CD1c-positive myeloid dendritic cell (primary cell): ENCODE data around the gene WDR70.
"Not testable (repeated sequence)": the region's sequence is repeated elsewhere in the genome, so short reads cannot be mapped to it uniquely, and the experiment has no call there.

Source experiments
- DNase-seq: peaks from one replicate; pipeline ENCODE4 v3.0.0-alpha.2; 2016; ENCODE audit errors: extremely low spot score

WDR70 gene

DNA sequence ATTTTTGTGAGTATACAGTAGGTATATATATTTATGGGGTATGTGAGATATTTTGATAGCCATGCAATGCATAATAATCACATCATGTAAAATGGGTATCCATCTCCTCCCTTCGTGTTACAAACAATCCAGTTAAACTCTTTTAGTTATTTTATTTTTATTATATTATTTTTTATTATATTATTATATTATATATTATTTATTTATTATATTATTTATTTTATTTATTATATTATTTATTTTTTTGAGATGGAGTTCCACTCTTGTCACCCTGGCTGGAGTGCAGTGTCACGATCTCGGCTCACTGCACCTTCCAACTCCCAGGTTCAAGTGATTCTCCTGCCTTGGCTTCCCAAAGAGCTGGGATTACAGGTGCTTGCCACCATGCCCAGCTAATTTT is 138.6 kb downstream of the WDR70 start:
- no peak for DNase-seq

DNA sequence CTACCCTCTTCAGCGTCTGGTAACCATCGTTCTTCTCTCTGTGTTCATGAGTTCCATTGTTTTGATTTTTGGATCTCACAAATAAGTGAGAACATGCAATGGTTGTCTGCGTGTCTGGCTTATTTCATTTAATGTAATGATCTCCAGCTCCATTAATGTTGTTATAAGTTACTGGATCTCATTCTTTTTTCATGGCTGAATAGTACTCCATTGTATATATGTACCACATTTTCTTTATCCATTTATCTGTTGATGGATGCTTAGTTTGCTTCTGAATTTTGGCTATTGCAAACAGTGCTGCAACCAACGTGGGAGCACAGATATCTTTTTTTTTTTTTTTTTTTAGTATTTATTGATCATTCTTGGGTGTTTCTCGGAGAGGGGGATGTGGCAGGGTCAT is 139.2 kb downstream of the WDR70 start:
- DNase-seq = not testable (repeated sequence)

DNA sequence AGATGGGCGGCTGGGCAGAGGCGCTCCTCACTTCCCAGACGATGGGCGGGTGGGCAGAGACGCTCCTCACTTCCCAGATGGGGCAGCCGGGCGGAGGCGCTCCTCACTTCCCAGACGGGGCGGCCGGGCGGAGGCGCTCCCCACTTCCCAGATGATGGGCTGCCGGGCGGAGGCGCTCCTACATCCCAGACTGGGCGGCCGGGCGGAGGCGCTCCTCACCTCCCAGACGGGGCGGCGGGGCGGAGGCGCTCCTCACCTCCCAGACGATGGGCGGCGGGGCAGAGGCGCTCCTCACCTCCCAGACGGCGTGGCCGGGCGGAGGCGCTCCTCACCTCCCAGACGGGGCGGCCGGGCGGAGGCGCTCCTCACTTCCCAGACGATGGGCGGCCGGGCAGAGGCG is 140.2 kb downstream of the WDR70 start:
- DNase-seq = no peak

DNA sequence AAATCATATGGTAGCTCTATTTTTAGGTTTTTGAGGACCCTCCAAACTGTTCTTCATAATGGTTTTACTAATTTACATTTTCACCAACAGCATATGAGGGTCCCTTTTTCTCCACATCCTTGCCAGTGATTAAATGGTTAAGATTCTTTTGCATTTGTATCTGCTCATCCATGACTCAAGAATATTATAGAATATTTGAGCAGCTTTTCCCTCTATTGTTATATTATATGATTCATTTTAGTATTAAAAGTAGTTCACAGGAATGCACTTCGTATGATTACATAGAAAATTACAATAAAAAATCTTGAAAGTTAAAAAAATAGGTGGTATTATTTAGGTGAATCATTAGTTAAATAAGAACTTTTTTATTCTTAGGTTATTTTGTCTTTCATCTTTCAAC is 140.7 kb downstream of the WDR70 start:
- no peak for DNase-seq

DNA sequence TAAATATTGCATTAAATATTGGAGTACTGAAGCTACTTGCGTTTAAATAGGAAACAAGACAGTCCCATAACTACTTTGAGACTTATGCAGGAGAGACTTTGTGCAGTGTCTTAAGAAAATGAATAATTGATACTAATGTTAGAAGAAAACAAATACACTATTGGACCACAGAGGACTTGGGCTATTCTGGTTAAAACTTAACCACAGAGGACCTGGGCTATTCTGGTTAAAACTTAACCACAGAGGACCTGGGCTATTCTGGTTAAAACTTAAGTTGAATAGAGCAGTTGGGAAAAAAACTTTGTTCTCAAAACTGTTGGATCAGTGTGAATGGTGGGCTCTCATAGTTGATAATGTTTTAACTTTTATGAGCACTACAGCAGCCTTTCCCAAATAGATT is 141.7 kb downstream of the WDR70 start:
- DNase-seq = no peak

DNA sequence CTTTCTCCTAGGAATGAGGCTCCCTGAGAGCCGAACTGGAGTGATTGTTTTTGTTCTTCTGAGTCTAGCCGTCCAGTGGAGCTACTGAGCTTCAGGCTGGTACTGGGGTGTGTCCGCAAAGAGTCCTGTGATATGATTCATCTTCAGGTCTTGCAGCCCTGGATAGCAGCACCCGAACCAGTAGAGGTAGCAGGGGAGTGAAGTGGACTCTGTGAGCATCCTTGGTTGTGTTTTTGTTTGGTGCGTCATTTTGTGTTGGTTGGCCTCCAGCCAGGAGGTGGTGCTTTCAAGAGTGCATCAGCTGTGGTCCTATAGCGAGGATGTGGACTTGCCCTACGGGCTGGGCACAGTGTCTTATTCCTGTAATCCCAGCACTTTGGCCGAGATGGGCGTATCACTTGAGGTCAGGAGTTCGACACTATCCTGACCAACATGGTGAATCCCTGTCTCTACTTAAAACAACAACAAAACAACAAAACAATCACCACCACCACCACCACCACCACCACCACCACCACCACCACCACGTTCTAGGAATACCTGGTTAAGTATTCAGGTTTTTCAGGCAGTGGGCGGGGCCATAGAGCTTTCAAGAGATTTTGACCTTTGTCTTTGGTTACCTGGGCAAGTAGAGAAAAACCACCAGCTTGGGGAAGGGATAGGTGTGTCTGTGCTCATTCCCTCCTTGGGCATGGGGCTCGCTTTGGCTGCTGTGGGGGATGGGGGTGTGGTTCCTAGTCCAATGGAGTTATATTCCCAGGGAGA is 154.0 kb downstream of the WDR70 start:
- DNase-seq = no peak

DNA sequence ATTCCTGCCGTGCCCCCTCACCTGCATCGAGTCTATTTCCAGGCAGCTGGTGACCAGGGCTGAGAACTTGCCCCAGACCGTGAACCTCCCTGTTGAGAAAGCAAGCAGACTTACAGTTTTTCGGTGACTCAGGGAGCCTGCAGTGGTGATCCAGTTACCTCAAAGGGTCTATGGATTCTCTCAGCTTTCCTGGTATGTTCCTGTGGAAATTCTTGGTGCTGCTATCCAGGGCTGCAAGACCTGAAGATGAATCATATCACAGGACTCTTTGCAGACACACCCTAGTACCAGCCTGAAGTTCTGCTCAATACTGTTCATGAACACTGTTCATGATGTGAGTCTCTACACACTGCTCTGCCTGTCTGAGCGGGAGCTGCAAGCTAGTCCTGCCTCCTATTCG is 154.7 kb downstream of the WDR70 start:
- DNase-seq = no peak

DNA sequence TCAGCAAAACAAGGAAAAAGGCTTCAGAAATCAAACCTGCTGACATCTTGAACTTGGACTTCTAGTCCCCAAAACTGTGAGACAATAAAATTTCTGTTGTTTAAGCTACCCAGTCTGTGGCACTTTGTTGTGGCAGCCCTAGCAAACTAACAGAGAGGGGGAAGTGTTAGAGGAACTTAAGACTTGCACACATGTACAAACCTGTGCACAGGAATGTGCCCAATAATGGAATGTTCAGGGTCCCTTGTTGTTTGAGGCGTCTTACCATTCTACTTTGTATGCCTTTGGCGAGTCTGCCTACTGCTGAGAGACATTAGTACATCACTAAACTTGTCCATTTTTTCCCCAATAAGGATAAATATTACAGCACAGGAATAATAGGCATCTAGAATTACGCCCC is 160.3 kb downstream of the WDR70 start:
- DNase-seq = no peak

DNA sequence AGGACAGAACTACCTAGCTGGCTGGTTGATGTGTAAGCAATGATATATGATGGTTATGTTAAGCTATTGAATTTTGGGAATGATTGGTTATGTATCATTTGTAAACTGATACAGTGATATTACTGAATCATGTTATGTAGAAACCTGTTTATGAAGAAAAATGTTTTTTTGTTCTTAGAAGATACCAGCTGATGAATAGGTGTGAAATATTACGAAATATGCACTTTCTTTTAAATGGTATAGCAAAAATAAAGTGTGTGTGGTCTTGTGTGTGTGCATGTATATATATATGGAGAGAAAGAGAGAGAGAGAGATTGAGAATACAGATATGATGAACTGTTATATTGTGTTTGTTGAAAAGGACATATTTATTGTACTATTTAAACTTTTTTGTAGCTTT is 164.1 kb downstream of the WDR70 start:
- no peak for DNase-seq

DNA sequence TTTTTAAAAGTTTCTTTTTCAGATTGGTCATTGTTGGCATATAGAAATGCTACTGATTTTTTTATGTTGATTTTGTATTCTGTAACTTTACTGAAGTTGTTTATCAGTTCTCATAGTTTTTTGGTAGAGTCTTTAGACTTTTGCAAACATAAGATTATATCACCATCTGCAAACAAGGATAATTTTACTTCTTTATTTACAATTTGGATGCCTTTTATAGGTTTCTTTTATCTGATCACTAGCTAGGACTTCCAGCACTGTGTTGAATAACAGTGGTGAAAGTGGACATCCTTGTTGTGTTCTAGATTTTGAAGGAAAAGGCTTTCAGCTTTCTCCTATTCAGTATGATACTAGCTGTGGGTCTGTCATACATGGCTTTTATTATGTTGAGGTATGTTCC is 170.3 kb downstream of the WDR70 start:
- DNase-seq = no peak

DNA sequence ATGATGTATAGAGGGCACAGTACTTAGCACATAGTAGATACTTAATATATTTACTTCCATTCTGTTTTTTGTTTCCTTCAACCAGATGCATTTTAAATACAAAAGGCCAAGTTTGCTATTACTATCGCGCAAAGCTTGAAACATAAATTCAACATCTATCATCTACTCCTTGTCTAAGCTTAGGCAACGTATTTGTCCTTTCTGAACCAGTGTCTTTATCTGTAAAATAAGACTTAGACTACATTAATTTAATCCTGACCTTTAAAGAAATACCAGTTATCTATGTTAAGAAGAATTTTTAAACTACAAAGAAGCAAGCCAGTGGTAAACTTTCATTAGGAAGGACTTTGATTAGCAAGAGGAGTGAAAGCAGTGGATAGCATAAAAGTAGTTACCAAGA is 173.0 kb downstream of the WDR70 start:
- no peak for DNase-seq

DNA sequence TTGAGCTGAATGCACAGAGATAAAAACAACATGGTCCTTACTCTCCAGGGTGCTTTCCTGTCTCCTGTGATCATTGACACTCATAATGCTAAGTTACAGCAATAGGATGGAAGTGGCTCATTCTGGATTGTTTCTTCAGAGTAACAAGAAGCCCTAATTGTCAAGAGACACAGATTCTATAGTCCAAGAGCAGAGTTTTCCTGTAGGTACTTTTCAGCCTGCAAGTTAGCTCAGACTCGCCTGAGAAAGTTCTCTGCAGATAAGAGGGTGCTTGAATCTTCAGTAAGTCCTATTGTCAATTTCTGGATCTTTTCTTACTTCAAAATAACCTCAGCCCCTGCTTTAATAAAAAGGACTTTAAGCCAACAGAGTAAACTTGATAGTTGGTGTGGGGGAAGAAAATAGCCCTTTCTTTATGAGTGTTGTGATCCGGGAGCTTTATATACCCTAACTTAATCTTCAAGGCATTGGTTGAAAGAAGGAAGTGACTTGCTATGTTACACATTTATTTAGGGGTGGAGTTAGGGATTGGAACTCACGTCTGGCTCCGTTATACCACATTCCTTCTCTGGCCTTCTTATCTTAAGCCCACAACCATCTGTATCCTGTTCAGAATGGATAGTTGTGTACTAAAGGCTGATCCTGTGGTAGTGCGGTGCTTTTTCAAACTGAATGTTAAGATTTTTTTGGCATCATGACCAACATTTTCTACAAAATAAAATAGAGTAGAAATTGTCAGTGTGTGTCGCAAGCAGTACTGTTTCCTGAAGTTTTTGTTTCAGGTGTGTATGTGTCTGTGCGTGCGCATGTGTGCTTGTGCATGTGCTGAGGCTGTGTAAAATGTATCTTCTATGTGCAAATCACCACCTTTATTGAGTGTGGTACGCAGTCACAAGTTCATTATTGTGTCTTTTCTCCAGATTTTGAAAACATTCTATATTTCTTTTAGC is 173.9 kb downstream of the WDR70 start:
- no peak for DNase-seq

DNA sequence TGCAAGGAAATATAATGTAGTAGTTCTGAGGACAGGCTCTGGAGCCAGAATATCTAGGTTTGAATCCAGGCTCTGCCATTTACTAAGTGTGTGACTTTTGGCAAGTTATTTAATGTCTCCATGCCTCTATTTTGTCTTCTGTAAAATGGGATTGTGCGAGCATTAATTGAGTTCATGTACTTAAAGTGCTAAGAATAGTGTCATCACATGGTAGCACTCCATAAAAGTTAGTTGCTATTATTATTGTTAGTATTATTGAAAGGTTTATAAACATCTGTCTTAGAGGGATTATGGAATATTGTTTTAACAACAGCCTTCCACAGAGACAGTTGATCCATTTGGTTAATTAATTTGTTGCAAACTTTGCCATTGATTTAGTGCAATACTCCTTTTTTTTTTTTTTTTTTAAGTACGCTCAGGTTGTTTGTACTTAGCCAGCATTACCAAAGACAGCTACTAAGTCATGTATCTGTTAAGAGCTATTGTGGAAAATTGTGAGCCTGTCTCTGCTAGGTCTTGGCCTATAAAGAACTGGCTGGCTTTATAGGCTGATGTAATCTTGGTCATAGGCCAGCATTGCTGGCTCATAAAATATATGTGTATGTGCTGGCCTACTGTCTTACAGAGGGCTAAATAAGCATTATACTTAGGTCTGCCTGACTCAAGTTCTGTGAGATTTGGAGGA is 174.7 kb downstream of the WDR70 start:
- no peak for DNase-seq

DNA sequence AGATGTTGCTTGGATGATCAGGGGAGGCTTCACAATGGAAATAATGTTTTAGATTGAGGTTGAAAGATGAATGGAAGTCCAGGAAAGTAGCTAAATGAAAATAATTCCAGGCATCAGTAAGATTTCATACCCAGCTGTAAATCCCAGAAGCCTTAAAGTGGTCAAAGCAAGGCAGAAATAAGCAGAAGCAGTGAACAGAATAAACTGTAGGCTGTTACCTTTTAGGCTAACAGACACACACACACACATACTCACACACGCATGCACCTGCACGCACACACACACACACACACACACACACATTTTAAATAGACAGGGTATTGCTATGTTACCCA is 175.3 kb downstream of the WDR70 start:
- no peak for DNase-seq

DNA sequence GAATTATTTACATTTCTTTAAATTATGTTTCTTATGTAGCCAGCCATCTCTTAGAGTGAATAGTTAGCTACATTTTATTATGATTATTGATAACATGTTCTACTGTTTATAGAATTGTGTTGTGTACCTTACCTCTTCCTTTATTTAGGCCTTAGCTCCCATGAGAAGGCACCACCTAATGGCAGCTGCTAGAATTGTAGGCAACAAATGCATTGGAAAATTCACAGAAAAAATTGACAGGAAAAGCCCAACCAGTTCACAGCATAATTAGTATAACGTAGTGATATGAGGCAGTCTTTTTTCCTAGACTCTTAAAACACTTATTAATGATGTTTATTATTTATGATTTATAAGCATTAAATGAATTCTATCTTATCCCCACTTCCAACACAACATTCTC is 175.8 kb downstream of the WDR70 start:
- peak; percentile 5 for DNase-seq

DNA sequence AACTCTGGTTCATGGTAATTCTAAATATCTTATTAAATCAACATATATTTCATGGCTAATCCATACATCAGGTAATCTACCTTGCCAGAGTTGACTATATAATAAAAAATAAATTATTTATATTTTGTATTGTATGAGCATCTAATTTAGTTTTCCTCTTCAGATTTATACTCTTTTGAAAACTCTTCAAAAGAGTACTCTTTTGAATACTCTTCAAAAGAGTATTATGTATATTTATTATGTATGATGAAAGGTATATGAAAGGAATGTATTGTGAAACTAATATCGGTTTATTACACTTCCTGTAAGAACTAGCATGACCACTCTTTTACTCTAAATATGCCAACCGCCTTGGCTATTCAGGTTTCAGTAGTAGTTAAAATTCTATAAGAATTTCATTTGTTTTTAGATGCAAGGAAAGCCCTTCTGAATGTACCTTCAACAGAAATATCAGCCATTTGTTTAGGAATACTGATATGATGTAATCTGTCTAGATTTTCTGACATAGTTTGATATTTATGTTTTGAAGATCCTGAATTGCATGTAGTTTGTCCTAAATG is 178.7 kb downstream of the WDR70 start:
- DNase-seq = no peak

DNA sequence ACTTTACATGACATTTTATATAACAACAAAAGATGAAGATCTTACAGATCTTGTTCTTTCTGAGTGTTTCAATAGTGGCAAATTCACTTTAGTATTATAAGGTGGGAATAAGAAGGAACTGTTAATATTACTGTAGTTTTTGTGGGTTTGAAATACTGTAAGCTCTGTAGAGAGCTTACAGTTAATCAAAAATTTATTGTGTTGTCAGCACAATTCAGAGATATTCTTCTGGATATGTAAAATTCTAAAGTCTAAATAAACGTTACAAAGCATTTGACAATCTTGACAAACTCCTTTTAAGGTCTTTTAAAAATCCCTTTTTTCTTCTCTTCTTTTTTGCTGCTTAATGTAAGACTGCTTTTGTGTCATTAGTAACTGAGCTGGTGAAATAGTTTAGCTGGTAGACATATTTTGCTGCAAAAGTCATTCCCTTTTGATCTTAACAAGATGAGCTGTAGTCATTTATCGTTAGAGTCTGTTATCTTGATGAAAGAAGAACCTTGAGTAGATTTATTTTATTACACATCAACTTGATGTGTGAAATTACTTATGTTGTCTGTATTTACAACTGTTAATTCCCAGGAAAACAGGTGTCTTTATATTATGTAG is 186.0 kb downstream of the WDR70 start:
- DNase-seq = no peak

DNA sequence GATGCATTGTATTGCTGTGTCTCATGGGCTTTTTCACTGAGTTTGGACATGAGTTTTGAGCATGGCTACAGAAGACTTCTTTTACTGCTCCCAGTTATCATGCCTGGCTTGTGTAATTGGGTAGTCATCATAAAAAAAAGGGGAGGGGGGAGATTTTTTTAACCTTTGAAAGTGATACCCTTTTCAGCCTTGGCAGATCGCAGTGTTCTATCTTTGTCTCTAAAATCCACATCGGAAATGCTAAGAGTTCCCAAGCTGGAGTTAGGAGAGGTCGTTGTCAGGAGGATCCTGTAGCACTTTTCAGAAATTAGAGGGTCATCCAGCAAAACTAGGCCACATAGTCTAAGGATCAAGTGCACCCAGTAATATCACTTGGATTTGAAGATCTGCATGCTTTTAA is 188.4 kb downstream of the WDR70 start:
- DNase-seq = no peak

DNA sequence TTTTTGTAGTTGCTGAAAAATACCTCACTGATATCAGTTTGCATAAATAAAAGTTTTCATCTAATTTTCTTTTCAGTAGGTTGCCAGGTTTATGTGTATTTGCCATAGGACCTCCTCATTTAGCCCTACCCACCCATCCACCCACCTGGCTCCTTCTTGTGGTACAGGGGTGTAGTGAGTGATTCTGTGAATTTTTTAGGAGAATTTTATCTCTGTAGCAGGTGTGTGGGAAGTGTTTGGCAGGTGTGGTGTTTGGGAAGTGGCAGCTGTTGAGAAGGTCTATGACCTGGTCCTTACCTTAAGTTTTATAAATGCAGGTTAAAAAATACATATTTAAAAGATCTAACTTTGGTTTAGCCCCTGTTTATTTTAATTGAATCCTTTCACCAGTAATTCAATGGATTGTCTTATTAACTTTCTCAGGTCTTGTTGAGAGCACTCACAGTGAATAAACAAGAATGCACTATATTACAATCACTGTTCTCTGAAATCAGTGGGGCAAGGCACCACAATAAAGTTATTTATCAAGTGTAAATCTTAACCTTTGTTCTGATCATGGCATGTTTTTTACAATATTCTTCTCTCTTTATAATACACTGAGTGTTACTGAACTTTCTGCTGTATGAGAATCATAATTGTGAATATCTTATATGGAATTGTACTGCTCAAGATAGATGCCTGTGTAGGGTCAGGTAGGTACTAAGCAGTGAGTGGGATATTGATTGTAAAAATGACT is 189.1 kb downstream of the WDR70 start:
- DNase-seq = no peak

DNA sequence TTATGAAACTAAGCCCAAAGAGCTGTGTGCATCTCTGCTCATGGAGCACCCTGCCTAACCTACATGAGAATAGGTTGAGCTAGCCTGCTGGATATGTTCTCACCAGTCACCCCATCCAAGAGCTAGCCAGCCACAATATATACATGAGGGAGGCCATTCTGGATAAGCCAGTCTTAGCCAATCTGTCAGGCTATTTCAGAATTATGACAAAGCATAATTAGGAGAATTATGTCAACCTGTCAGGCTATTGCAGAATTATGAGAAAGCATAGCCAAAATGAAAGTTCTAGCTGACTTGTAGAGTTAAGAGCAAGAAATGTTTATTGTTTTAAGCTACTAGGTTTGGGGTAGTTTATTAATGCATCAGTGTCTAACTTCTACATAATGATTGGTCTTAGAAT is 189.8 kb downstream of the WDR70 start:
- DNase-seq = no peak

DNA sequence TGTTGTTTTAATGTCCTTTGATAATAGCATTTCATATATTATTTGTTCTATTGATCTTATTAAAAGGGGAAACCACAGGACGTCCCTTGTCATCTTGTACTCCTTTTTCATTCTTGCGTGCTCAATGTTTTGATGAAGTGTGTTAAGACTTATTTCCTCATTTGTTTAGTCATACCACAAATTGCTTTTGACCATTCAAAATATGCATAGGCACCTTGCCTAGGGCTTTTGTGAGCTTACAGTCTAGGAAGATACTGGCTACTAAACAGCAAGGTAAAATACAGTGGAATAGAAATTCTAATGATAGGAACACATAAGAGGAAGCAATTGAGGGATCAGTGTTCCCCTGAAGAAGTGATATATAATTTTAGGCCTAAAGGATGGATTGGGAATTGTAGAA is 190.3 kb downstream of the WDR70 start:
- no peak for DNase-seq
